GDM1 (cell line): ENCODE measurements around the gene MRO.
"Not testable (repeated sequence)": the region's sequence is repeated elsewhere in the genome, so short reads cannot be mapped to it uniquely, and the experiment has no call there.

ENCODE experiments used
- DNase-seq: peaks from one replicate; lab custom pipeline; 2025; lab: John Stamatoyannopoulos, UW

MRO gene

GRCh38 chr18:50833496-50833895, 13.7 kb upstream of the MRO start:
- not testable (repeated sequence) for DNase-seq

- no peak for DNase-seq
Observed at GRCh38 chr18:50832754-50833153, 12.9 kb upstream of the MRO start.

GRCh38 chr18:50830544-50830943, 10.7 kb upstream of the MRO start:
- DNase-seq: no peak

- DNase-seq: no peak
Observed at GRCh38 chr18:50829644-50830043, 9.8 kb upstream of the MRO start.

GRCh38 chr18:50826027-50826426, 6.2 kb upstream of the MRO start:
- DNase-seq: no peak

- no peak for DNase-seq
Observed at GRCh38 chr18:50825621-50826020, 5.8 kb upstream of the MRO start.

GRCh38 chr18:50822756-50823155, 2.9 kb upstream of the MRO start:
- no peak for DNase-seq

GRCh38 chr18:50820901-50821520, 1.2 kb upstream of the MRO start:
- DNase-seq: no peak

- no peak for DNase-seq
Observed at GRCh38 chr18:50819027-50819727, 639 bp downstream of the MRO start.

- no peak for DNase-seq
Observed at GRCh38 chr18:50816419-50817166, 3.2 kb downstream of the MRO start.

GRCh38 chr18:50814395-50814794, 5.4 kb downstream of the MRO start:
- DNase-seq: no peak

GRCh38 chr18:50813353-50813752, 6.5 kb downstream of the MRO start:
- DNase-seq: no peak

- no peak for DNase-seq
Observed at GRCh38 chr18:50812834-50813233, 7.0 kb downstream of the MRO start.

GRCh38 chr18:50807176-50807575, 12.6 kb downstream of the MRO start:
- DNase-seq: no peak

- DNase-seq: no peak
Observed at GRCh38 chr18:50806208-50806616, 13.6 kb downstream of the MRO start.

GRCh38 chr18:50805732-50806131, 14.1 kb downstream of the MRO start:
- no peak for DNase-seq

GRCh38 chr18:50803592-50803991, 16.2 kb downstream of the MRO start:
- DNase-seq: no peak

GRCh38 chr18:50802141-50802540, 17.7 kb downstream of the MRO start:
- no peak for DNase-seq

- DNase-seq: no peak
Observed at GRCh38 chr18:50797142-50797541, 22.7 kb downstream of the MRO start.

- no peak for DNase-seq
Observed at GRCh38 chr18:50796495-50796894, 23.3 kb downstream of the MRO start.

GRCh38 chr18:50793641-50794565, 25.9 kb downstream of the MRO start:
- DNase-seq: no peak

GRCh38 chr18:50792885-50793284, 26.9 kb downstream of the MRO start:
- no peak for DNase-seq
